GM12878 (cell line): ENCODE data around the gene ESR1. TPM values are rescaled to one million over a fixed set of nuclear protein-coding genes. Genes with fewer than 3 reads are reported as not detected.

ENCODE experiments used
- CREM ChIP-seq: IDR thresholded peaks from 2 replicates; pipeline ENCODE4 v1.6.1; 2014; ENCODE audit warnings: antibody characterized with exemption, low read depth
- MEF2B ChIP-seq: fragments of 450-650 bp; IDR thresholded peaks from 2 replicates; pipeline ENCODE4 v1.6.1; 2018; ENCODE audit warnings: mild to moderate bottlenecking, moderate library complexity; ENCODE audit not compliant: partially characterized antibody, poor library complexity, severe bottlenecking
- SREBF2 ChIP-seq: IDR thresholded peaks from 2 replicates; pipeline ENCODE4 v1.6.1; 2012; ENCODE audit warnings: mild to moderate bottlenecking, low read length
- TCF7 ChIP-seq: IDR thresholded peaks from 2 replicates; pipeline ENCODE4 v1.6.1; 2014; ENCODE audit warnings: antibody characterized with exemption, borderline replicate concordance
- ZBED1 ChIP-seq: IDR thresholded peaks from 2 replicates; pipeline ENCODE4 v1.6.1; 2016; ENCODE audit warnings: borderline replicate concordance
- polyA plus RNA-seq, 11 experiments: library from polyadenylated mRNA; depleted of rRNA in 4 of 11; unstranded in 6 of 11; stranded (reverse) in 5 of 11; fragments of >200 nt; fragmentation: Nextera tagmentation in 4 of 11; fragmentation: Illumina TruSeq in 1 of 11; extraction: Ambion mirVana in 4 of 11; extraction: Trizol in 1 of 11; gene quantifications; 1 replicate in 1 of 11; 2 replicates in 10 of 11; pipeline versions ENCODE4 v1.2.1 to v1.2.3, GENCODE V29; 2011 to 2016; ENCODE audit warnings: inconsistent platforms in 2 of 11, missing spikeins in 2 of 11, low read depth in 1 of 11
- total RNA-seq, 4 experiments: library from RNA; depleted of rRNA in 3 of 4; stranded (reverse); fragments of >200 nt in 3 of 4; fragmentation: Illumina TruSeq in 1 of 4; extraction: Trizol in 1 of 4; gene quantifications; 2 replicates each; pipeline versions ENCODE4 v1.2.1 to v1.2.3, GENCODE V29; 2013 to 2021
- TF ChIP-seq, protein P1 (sequence below): fragments of 450-650 bp; IDR thresholded peaks from 2 replicates; pipeline ENCODE4 v1.6.1; 2016; ENCODE audit warnings: mild to moderate bottlenecking, moderate library complexity, borderline replicate concordance
- TF ChIP-seq, protein P2 (sequence below): fragments of 450-650 bp; IDR thresholded peaks from 2 replicates; pipeline ENCODE4 v1.6.1; 2018; ENCODE audit warnings: borderline replicate concordance, mild to moderate bottlenecking; ENCODE audit not compliant: partially characterized antibody
- TF ChIP-seq, protein P3 (sequence below), 3 experiments: IDR thresholded peaks in 2 of 3; conservative IDR thresholded peaks in 1 of 3; 2 replicates each; pipeline ENCODE4 v1.5.1; 2011; ENCODE audit warnings: low read depth in 3 of 3, low read length in 3 of 3, mild to moderate bottlenecking in 3 of 3, control low read depth in 2 of 3, moderate library complexity in 2 of 3, inconsistent platforms in 1 of 3, mixed read lengths in 1 of 3; ENCODE audit not compliant: control insufficient read depth in 2 of 3, insufficient read depth in 1 of 3; ENCODE audit errors: extremely low read depth in 1 of 3

The ESR1 gene
- total and polyA plus RNA-seq, 10 of the 15 experiments (the other 5 are each of a cell fraction or from before 2014, with no cell fraction given), result 0.03 to 0.51 (median 0.21) TPM; not detected in 4

DNA sequence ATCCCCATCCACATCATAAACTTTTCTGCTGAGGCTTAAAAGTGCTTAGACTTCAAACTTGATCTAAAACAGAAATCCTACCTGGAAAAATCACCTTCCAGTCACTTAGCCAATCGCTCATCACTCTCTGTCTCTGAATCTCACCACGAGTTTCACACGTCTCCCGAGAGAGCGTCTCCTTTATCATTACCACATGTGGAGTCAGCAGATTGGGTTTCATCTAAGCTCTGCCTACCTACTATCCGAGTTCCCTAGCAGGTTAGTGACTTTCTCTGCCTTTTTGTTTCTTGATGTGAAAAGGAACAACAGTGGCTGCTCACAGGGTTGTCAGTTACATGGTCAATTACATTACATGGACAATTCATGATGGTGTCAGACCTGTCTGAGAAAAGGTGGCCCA is 286.2 kb downstream of the ESR1 start (continued):
- TF ChIP-seq, protein P1, sequence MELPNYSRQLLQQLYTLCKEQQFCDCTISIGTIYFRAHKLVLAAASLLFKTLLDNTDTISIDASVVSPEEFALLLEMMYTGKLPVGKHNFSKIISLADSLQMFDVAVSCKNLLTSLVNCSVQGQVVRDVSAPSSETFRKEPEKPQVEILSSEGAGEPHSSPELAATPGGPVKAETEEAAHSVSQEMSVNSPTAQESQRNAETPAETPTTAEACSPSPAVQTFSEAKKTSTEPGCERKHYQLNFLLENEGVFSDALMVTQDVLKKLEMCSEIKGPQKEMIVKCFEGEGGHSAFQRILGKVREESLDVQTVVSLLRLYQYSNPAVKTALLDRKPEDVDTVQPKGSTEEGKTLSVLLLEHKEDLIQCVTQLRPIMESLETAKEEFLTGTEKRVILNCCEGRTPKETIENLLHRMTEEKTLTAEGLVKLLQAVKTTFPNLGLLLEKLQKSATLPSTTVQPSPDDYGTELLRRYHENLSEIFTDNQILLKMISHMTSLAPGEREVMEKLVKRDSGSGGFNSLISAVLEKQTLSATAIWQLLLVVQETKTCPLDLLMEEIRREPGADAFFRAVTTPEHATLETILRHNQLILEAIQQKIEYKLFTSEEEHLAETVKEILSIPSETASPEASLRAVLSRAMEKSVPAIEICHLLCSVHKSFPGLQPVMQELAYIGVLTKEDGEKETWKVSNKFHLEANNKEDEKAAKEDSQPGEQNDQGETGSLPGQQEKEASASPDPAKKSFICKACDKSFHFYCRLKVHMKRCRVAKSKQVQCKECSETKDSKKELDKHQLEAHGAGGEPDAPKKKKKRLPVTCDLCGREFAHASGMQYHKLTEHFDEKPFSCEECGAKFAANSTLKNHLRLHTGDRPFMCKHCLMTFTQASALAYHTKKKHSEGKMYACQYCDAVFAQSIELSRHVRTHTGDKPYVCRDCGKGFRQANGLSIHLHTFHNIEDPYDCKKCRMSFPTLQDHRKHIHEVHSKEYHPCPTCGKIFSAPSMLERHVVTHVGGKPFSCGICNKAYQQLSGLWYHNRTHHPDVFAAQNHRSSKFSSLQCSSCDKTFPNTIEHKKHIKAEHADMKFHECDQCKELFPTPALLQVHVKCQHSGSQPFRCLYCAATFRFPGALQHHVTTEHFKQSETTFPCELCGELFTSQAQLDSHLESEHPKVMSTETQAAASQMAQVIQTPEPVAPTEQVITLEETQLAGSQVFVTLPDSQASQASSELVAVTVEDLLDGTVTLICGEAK, result no peak
- TF ChIP-seq SREBF2 (no peak), MEF2B (no peak), TCF7 (no peak), CREM (no peak), ZBED1 (no peak)
- TF ChIP-seq, protein P2, sequence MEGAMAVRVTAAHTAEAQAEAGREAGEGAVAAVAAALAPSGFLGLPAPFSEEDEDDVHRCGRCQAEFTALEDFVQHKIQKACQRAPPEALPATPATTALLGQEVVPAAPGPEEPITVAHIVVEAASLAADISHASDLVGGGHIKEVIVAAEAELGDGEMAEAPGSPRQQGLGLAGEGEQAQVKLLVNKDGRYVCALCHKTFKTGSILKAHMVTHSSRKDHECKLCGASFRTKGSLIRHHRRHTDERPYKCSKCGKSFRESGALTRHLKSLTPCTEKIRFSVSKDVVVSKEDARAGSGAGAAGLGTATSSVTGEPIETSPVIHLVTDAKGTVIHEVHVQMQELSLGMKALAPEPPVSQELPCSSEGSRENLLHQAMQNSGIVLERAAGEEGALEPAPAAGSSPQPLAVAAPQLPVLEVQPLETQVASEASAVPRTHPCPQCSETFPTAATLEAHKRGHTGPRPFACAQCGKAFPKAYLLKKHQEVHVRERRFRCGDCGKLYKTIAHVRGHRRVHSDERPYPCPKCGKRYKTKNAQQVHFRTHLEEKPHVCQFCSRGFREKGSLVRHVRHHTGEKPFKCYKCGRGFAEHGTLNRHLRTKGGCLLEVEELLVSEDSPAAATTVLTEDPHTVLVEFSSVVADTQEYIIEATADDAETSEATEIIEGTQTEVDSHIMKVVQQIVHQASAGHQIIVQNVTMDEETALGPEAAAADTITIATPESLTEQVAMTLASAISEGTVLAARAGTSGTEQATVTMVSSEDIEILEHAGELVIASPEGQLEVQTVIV, result no peak
- TF ChIP-seq, protein P3, sequence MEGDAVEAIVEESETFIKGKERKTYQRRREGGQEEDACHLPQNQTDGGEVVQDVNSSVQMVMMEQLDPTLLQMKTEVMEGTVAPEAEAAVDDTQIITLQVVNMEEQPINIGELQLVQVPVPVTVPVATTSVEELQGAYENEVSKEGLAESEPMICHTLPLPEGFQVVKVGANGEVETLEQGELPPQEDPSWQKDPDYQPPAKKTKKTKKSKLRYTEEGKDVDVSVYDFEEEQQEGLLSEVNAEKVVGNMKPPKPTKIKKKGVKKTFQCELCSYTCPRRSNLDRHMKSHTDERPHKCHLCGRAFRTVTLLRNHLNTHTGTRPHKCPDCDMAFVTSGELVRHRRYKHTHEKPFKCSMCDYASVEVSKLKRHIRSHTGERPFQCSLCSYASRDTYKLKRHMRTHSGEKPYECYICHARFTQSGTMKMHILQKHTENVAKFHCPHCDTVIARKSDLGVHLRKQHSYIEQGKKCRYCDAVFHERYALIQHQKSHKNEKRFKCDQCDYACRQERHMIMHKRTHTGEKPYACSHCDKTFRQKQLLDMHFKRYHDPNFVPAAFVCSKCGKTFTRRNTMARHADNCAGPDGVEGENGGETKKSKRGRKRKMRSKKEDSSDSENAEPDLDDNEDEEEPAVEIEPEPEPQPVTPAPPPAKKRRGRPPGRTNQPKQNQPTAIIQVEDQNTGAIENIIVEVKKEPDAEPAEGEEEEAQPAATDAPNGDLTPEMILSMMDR (IDR thresholded peaks at IDR 0.05 in 2 of 3, conservative IDR thresholded peaks at IDR 0.05 in 1 of 3; ENCODE audit: control insufficient read depth in 2 of 3, extremely low read depth in 1 of 3, insufficient read depth in 1 of 3, low read depth in 3 of 3, low read length in 3 of 3), result no peak
